Nephron (organoid): ENCODE measurements around the gene HMCES.

ENCODE experiments used
- H3K27ac Mint-ChIP-seq, 3 experiments: 2 replicates each; pipeline ENCODE4 v1.8.0; 2020; ENCODE audit warnings: mixed read lengths in 3 of 3, mild to moderate bottlenecking in 2 of 3, moderate library complexity in 1 of 3
- H3K27me3 Mint-ChIP-seq: 2 replicates; pipeline ENCODE4 v1.8.0; 2021; ENCODE audit warnings: low read depth, mild to moderate bottlenecking, moderate library complexity, mixed read lengths
- H3K36me3 Mint-ChIP-seq: 2 replicates; pipeline ENCODE4 v1.8.0; 2020; ENCODE audit warnings: low read depth, mixed read lengths
- H3K4me1 Mint-ChIP-seq: 2 replicates; pipeline ENCODE4 v1.8.0; 2020; ENCODE audit warnings: mixed read lengths
- H3K4me3 Mint-ChIP-seq, 3 experiments: 2 replicates each; pipeline ENCODE4 v1.8.0; 2020; ENCODE audit warnings: mild to moderate bottlenecking in 3 of 3, mixed read lengths in 3 of 3, moderate library complexity in 2 of 3
- H3K9me3 Mint-ChIP-seq: 2 replicates; pipeline ENCODE4 v1.8.0; 2020; ENCODE audit warnings: mixed read lengths
- CTCF ChIP-seq, 3 experiments: fragments of 200-600 bp; sonication (generic); IDR thresholded peaks; one replicate each; pipeline ENCODE4 v1.5.0; 2021; ENCODE audit warnings: antibody characterized with exemption in 3 of 3; ENCODE audit not compliant: unreplicated experiment in 3 of 3

HMCES gene

GRCh38 chr3:129282727-129283327 lies 4.2 kb downstream of the HMCES start:
- H3K27me3 Mint-ChIP-seq: no peaks in the 10 kb centered on the region
- H3K4me3 Mint-ChIP-seq: no peak overlapping the region

GRCh38 chr3:129286081-129286480 lies 7.4 kb downstream of the HMCES start:
- H3K36me3 Mint-ChIP-seq: peaks cover 32% of the 10 kb centered on the region
- H3K9me3 Mint-ChIP-seq: no peaks in the 10 kb centered on the region
- TF ChIP-seq CTCF (IDR thresholded peaks at IDR 0.05; ENCODE audit: unreplicated experiment in 3 of 3): no peak
- peaks cover 6% of the 10 kb centered on the region for H3K4me1 Mint-ChIP-seq
- H3K27ac Mint-ChIP-seq: no peak overlapping the region
- H3K27me3 Mint-ChIP-seq: no peaks in the 10 kb centered on the region
- H3K4me3 Mint-ChIP-seq: no peak overlapping the region

More at GRCh38 chr3:129282727-129283327, 4.2 kb downstream of the HMCES start:
- Mint-ChIP-seq H3K27ac (no peak overlapping the region), H3K36me3 (peaks cover 26% of the 10 kb centered on the region), H3K4me1 (peaks cover 15% of the 10 kb centered on the region), H3K9me3 (no peaks in the 10 kb centered on the region)
- TF ChIP-seq CTCF (IDR thresholded peaks at IDR 0.05; ENCODE audit: unreplicated experiment in 3 of 3): no peak

- peaks cover 18% of the 10 kb centered on the region for H3K4me1 Mint-ChIP-seq
- no peaks in the 10 kb centered on the region for H3K9me3 Mint-ChIP-seq
- H3K27me3 Mint-ChIP-seq: no peaks in the 10 kb centered on the region
- TF ChIP-seq CTCF (IDR thresholded peaks at IDR 0.05; ENCODE audit: unreplicated experiment in 3 of 3): no peak
- peaks cover 39% of the 10 kb centered on the region for H3K36me3 Mint-ChIP-seq
- H3K4me3 Mint-ChIP-seq: no peak overlapping the region
- H3K27ac Mint-ChIP-seq: no peak overlapping the region
Measured at GRCh38 chr3:129288446-129288845, 9.8 kb downstream of the HMCES start.

GRCh38 chr3:129289201-129289921 lies 10.7 kb downstream of the HMCES start:
- no peaks in the 10 kb centered on the region for H3K9me3 Mint-ChIP-seq
- no peaks in the 10 kb centered on the region for H3K27me3 Mint-ChIP-seq
- no peak overlapping the region for H3K4me3 Mint-ChIP-seq
- peaks cover 18% of the 10 kb centered on the region for H3K4me1 Mint-ChIP-seq
- peaks cover 42% of the 10 kb centered on the region for H3K36me3 Mint-ChIP-seq
- no peak for TF ChIP-seq CTCF (IDR thresholded peaks at IDR 0.05; ENCODE audit: unreplicated experiment in 3 of 3)
- H3K27ac Mint-ChIP-seq: no peak overlapping the region

GRCh38 chr3:129291236-129291886 lies 12.7 kb downstream of the HMCES start:
- no peak for TF ChIP-seq CTCF (IDR thresholded peaks at IDR 0.05; ENCODE audit: unreplicated experiment in 3 of 3)
- Mint-ChIP-seq H3K36me3 (peaks cover 50% of the 10 kb centered on the region), H3K27me3 (no peaks in the 10 kb centered on the region), H3K4me3 (no peak overlapping the region), H3K27ac (no peak overlapping the region), H3K9me3 (no peaks in the 10 kb centered on the region), H3K4me1 (peaks cover 18% of the 10 kb centered on the region)
